CD4-positive, alpha-beta T cell treated with Interleukin-15 for 1 hour (primary cell): ENCODE measurements around the gene LSM12.
"Not testable (repeated sequence)": the region's sequence is repeated elsewhere in the genome, so short reads cannot be mapped to it uniquely, and the experiment has no call there.

Source experiments
- DNase-seq: peaks from one replicate; pipeline ENCODE4 v3.0.0-alpha.2; 2020

LSM12 gene

GRCh38 chr17:44039829-44040635 lies 26.4 kb downstream of the LSM12 start:
- DNase-seq, result no peak

DNA sequence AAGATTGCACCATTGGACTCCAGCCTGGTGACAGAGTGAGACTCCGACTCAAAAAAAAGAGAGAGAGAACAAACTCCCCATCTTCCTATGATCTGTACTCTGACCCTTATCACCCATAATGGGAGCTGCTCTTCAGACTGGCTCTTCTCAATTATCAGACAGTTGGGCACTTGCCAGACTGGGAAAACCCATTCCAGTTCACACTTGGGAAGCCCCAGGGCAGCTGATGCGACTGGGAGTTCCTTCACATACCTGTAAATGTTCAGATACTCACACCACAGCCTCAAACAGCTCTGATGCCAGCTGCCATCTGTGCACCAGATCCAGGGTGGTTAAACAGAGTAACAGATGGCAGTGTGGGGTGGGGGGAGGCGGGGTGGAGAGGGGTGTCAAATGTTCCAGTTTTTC lies 27.9 kb downstream of the LSM12 start:
- DNase-seq, result no peak

DNA sequence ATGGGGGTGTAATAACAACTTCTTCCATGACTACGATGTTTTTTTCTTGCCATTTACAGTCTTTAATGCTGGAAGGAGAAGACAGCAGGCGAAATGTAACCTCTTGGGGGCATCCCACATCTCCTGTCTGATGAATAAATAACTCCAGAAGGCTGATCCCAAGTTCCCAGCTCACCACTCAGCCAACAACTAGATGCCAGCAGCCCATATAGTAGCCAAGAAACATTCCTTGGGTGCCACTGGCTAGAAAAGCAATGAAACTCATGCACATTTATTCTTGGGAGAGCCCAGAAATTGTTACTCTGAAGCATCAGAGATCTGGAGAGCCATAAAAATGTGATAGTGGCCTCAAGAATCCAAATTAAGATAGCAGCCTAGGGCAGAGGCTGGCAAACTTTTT lies 29.0 kb downstream of the LSM12 start:
- no peak for DNase-seq

- not testable (repeated sequence) for DNase-seq
These were observed 31.8 kb downstream of the LSM12 start for GRCh38 chr17:44034688-44035087.

GRCh38 chr17:44033861-44034408 lies 32.5 kb downstream of the LSM12 start:
- no peak for DNase-seq

- DNase-seq, result no peak
These were observed 36.0 kb downstream of the LSM12 start for GRCh38 chr17:44030482-44030881.

DNA sequence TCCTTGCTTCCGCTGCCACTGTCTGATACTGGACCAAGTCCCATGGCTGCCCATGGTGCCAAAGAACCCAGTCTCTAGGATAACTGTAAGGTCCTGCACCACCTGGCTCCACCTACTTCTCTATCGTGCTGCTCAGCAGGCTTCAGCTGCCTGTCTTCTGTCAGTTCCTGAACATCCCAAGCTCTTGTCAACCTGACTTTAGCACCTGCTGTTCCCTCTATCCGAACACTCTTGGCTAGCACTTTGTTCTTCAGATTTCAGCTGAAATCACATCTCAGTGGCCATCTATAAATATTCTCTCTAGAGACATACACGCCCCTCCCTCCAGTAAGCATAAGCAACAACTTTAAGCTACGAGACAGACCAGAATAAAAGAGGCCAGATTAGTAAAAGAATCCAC lies 36.7 kb downstream of the LSM12 start:
- no peak for DNase-seq

DNA sequence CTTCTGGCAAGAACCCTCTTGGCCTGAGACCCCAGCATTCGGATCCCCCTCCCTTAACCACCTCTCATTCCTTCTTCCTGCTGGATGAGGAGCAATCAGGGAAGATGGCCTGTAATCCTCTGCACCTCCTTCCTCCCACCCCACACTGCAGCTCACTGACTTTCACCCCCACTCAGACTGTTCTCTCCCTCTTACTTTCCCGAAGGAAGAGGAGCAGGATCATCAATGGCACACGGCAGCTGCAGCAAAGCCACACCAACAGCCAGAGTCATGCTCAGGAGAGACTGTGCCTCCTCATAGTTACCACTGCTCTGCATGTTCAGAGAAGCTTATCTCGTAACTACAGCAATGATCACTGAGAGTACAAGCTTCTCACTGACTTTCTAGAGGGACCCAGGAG lies 41.6 kb downstream of the LSM12 start:
- DNase-seq, result no peak

DNA sequence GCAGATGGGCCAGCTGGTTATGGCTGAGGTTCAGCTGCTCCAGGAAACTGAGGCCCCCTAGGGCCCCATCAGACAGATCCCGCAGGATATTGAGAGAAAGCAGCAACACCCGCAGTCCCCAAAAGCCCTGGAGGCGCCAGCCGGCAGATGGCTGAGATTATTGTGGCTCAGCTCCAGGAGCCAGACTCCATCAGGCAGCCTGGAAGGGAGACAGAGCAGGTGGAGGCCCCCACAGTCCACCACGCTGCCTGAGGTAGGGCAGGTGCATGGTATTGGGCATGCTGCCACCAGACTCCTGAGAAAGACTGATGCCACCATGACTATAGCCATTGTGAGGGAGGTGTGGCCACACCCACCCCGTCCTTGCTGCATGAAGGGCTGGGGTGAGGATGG lies 42.2 kb downstream of the LSM12 start:
- no peak for DNase-seq

DNA sequence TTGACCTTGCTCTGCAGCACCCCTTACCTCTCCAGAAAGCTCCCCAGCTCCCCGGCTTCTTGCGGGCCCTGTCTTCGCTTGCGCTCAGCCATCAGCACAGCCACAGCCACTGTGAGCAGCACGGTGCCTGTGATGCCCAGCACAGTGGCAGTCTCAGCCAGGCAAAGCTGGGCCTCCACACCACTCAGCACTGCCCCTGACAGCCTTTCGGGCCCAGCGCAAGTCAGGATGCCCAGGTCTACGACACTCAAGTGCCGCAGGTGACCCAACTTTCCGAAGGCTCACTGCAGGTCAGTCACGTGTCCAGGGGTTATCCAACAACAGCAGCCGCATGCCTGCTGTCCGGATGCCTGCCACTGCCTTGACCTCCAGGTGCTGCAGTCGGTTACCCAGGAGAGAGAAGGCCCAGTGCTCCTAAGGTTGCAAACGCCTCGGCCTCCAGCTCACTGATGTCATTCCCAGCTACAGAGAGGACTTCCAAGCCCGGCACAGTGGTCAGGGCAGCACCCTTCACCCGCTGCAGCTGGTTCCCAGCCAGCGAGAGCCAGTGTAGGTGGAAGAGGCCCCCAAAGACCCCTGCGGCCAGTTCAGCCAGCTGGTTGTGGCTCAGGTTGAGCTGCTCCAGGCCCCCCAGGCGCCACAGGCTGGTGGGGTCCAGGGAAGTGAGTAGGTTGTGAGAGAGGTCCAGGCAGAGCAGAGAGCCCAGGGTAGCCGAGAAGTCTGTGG lies 42.8 kb downstream of the LSM12 start:
- no peak for DNase-seq

GRCh38 chr17:44022246-44022645 lies 44.2 kb downstream of the LSM12 start:
- DNase-seq, result no peak

GRCh38 chr17:44021227-44021626 lies 45.2 kb downstream of the LSM12 start:
- not testable (repeated sequence) for DNase-seq

DNA sequence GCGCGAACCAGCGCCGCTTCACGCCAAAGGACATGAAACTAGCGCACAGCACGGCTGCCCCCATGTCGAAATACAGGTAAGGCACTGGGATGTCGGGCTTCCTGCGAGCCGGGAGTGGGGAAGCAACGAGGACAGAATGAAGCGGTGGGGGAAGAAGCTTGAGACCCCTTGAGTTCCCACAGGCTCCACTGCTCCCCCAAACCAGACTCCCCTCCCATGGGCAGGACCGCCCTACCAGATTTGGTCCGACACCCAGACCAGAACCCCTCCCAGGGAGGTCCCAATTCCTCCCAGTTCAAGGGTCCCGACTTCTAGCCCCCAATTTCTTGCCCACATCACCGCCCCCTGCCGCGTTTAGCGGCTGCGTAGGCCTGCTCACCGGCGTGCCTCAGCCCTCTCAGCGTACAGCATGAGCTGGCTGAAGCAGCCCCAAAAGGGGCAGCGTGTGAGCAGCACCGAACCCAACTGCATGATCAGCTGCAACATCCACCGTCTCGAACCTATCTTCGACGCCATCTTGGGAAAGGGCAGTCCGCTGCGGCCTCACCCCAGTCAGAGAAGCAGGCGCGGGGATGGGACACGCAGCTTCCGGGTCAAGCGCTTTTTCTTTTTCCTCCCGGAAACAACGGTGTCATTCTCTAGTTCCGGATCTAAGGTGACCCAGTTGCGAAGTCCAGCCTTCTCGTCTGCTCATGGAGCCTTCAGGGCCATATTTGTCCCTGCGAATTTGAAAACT lies 51.9 kb downstream of the LSM12 start, which contains the start of gene TMEM101:
Gene TMEM101 (minus strand): TSS at position 527 of the 736 bp plus-strand sequence. CDS start 11 bp downstream, at position 516.
- DNase-seq, result peak; percentile 91

DNA sequence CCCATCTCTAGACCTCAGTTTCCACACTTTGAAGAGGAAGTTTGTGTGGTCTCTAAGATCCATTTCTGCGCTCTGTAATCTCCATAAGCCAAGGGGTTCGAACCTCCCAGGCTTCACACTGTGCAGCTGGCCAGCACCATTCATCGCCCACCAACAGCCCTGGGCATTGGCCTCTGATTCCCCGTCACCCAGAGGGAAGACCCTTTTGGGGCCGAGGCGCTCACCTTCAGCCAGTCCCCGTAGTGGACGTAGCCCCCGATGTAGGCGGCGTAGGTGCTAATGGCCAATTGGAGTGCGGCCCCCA lies 52.4 kb downstream of the LSM12 start:
- DNase-seq, result no peak

DNA sequence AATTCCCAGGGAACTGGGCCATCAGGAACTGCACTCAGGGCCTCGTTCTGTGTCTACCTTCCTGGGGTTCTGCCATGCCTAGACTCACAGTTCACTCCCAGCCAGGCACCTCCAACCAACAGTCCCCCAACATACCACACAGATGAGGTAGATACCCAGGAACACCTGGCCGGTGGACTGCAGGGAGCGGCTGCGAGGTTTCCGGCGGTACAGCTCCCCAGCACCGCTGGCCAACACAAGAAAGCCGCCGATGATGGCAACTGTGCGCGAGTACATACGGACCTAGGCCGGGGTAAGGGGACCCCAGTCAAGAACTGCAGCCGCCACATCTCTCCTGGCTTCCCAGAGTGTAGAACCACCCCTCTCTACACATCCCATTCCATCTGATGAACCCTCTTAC lies 53.6 kb downstream of the LSM12 start:
- DNase-seq, result no peak

- no peak for DNase-seq
These were observed 54.1 kb downstream of the LSM12 start for GRCh38 chr17:44012391-44012790.

GRCh38 chr17:44011876-44012275 lies 54.6 kb downstream of the LSM12 start:
- DNase-seq, result no peak

DNA sequence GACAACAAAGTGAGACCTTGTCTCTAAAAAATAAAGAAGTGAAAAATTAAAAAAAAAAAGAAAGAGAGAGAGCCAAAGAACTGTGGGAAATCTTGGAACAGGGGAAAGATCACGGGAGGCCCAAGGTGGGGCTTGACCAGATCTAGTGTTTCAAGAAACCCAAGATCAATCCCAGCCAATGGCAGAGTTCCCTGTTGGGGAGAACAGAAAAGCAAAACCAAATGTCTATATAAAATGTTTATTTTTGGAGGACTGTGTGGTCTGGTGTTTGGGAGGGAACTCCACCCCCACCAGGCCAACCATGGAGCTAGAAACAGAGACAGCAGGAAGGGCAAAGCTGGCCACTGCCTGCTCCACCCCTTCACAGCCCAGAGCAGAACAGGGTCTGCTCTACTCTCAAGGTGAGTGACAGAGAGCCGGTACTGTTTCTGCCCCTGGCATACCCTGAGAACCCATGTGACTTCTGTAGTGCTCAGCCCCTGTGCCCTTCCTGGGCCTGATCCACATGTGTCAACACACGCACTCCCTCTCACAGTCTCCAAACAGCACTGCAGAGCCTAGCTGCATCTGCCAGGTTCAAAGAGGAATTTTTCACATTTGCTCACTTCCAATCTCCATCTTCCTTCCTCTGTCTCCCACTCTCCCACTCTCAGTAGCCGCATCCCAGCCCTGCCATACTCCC lies 55.4 kb downstream of the LSM12 start:
- no peak for DNase-seq

GRCh38 chr17:44008205-44008909 lies 58.1 kb downstream of the LSM12 start:
- no peak for DNase-seq

GRCh38 chr17:44007346-44008204 lies 58.9 kb downstream of the LSM12 start:
- no peak for DNase-seq
